NCI-H69 (cell line): Measurements from ENCODE around the gene COL6A2.
"Not testable (repeated sequence)": the region's sequence is repeated elsewhere in the genome, so short reads cannot be mapped to it uniquely, and the experiment has no call there.

ENCODE experiments used
- DNase-seq: peaks from one replicate; lab custom pipeline; 2025; lab: John Stamatoyannopoulos, UW

Gene COL6A2

DNA sequence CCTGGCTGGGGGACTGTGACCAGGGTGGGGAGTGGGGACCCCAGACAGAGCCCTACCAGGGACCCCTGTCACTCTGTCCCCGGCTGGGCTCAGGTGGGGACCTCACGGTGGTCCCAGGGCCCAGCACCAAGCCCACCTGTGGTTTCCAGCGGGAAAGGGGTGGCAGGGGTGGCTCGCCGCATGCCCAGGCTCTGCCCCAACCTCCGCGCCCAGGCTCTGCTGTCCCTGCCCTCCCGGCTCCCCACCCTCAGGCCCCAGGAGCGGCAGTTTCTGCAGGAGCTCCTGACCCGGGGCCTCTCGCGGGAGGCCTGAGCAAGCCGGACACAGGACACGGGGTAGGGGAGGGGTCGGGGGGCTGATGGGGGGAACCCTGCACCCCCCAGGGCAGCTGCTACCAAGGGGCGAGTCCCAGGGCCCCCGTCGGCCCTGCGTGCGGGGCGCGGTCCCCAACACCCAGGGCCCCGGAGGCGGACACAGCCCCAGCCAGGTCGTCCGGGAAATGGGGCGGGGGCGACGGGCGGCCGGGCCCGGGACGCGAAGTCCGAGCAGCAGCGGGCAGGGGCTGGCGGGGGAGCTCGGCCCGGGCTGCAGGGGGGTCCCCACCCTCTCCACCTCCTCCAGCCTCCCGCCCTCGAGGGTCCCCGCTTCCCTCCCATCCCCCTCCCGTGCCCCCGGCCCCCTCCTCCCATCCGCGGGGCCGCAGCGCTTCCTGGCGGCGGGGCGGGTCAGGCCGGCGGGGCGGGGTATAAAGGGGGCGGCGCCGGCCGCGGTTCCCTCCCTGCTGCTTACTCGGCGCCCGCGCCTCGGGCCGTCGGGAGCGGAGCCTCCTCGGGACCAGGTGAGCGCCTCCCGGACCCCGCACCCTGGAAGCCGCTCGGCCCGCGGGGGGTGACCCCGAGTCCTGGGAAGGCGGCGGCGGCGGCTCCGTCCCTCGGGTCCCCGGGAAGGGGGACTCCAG is at the start of gene COL6A2:
TSS of gene COL6A2 (plus strand) at position 777 of the 958 bp plus-strand sequence.
- peak; percentile 37 for DNase-seq

DNA sequence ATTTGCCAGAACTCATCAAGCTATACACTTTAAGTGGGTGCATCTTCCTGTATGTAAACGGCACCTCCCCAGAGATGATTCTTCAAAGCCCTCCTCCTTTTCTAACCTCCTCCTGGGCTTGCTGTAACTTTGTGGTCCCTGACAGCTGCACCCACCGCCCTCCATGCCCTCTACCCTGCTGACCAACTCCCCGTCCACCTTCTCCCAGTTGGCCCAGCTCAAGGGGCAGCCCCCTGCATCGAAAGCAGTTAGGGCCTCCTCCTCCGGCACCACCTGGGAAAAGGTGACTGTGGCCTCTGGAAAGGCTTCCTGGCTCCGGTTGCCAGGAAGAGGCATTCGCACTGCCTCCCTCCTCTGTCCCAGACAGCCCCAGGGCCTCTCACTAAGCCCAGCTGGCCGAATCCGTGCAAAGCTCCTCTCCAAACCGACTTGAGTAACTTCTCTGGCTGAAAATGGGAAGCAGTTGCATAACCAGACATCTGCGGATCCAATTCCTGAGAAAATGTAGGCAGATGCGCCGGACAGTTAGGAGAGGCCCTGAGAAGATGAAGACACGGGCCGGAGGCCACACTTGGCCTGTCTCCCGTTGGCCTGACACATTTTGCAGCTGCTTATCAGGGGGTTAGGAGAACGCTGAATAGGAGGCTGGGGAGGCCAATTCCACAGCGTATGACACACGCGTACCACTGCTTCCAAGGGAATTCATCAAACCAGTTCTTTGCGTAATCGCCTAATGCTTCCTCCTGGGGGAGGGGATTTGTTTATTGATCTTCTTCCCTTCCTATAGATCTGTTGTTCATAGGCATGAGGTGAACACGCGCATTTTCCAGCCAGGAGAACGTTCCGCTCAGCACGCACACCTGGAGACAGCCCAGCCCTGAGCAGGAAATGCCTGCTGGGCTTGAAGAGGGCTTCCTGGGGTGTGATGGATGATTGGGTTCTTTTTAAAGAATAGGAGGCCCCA is 48.7 kb upstream of the COL6A2 start:
- DNase-seq, result peak; percentile 60

DNA sequence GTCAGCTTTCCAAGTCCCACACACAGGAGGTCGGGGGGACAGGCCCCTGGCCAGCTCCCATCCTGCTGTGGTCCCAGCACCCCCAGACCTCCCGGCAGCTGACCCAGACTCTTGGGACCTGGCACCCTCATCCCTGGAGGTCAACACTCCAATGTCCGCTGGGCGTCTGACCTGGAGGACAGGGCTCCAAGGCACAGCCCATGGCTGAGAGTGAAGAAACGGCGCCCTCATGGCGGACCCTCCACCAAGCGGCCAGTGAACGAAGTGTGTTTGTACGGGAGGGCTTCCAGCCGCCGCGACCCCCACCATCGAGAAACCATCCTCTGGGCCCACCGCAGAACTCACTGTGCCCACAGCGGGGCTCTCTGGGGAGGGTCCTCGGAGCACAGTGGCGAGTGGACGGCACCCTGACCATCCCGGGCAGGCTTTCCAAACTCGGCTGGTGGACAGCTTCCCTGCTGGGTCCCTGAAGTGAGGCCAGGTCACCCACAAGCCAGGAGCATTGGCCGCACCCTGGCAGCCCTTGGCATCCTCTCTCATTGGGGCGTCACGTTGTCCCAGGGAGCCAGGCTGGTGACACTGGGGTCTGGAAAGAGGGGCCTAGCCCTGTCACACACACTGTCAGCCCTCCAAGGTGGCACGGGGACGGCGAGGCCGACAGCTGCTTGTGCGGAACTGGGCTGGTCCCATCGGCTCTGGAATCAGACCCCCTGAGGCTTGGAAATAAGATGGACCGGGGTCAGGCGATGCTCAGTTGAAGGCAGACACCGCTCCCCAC is 47.8 kb upstream of the COL6A2 start:
- DNase-seq, result no peak

DNA sequence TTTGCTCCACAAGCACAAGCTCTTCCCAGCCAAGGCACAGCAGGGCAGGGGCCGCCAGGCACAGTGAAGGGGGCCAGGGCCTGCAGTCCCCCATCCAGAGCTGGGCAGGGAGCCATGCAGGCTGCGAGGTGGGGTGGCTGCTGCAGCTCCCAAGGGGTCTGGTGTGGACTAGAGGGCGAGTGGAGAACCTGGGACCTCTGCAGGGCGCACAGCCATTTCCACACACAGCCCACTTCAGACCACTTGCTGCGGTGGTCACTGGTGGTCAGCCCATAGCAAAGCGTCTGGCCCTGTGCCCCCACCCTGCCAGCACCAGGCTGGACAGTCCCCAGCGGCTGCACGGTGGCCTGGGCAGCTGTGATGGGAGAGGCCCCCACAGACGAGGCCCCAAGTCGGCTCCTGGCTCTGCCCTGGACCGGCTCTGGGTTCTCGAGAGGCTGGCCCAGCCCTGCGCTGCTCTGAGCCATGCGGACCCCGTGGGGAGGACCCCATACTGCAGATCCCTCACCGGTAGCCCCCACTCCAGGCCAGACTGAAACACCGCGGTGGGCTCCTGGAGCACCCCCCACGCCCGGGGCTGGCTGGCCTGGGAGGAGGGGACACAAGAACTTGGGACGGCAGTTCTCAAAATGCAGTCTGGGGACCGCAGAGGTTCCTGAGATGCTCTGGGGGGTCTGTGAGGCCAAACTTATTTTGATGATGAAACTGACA is 47.1 kb upstream of the COL6A2 start:
- no peak for DNase-seq

DNA sequence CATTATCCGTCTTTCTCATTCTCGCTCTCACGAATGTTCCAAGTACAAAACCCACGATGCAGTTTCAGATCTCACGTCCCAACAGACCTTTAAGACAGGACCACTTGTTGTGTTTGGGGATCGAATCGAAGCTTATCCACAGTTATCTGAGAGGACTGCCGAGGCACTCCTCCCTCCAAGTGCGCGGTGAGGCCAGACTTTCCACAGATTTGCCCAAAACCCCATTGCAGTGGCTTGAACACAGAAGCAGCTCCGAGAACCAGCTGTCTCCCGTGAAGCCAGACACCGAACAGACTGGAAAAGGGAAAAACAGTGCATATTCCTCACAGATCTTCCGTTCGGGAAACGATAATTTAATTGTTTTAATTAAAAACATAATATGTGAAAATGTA is 46.5 kb upstream of the COL6A2 start:
- DNase-seq, result no peak

DNA sequence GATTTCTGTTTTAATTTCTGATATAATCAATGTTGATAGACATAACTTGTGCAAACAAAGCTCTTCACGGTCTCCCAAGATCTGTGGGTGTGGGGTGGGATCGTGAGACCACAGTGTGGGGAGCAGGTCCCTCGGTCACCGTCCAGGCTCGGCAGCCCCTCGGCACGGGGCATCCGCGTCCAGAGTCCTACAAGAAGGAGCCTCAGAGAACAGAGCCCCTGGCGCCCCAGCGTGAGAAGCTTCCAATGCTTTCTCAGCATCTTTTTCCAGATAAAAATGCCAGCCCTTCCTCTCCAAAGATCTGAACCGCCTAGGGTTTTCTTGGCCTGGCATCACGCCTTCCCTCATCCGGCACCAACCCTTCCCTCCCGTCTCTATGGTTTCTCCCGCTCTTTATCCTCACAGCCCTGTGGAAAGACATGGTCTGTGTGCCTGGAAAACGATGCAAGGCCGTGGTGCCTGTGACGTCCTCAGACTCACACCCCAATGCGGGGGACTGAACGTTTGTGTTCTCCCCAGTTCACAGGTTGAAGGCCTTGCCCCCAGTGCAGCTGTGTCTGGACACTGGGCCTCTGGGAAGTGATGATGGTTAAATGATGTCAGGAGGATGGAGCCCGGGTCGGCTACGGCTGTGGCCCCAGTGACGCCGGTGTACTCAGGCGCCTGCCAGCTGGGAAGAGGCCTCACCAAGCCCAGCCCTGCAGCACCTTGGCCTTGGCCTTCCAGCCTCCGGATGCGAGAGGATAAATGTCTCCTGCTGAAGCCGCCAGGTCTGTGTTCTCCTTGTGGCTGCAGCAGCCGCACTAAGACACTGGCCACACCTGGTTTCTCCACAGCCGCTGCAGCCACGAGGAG is 45.9 kb upstream of the COL6A2 start:
- no peak for DNase-seq

DNA sequence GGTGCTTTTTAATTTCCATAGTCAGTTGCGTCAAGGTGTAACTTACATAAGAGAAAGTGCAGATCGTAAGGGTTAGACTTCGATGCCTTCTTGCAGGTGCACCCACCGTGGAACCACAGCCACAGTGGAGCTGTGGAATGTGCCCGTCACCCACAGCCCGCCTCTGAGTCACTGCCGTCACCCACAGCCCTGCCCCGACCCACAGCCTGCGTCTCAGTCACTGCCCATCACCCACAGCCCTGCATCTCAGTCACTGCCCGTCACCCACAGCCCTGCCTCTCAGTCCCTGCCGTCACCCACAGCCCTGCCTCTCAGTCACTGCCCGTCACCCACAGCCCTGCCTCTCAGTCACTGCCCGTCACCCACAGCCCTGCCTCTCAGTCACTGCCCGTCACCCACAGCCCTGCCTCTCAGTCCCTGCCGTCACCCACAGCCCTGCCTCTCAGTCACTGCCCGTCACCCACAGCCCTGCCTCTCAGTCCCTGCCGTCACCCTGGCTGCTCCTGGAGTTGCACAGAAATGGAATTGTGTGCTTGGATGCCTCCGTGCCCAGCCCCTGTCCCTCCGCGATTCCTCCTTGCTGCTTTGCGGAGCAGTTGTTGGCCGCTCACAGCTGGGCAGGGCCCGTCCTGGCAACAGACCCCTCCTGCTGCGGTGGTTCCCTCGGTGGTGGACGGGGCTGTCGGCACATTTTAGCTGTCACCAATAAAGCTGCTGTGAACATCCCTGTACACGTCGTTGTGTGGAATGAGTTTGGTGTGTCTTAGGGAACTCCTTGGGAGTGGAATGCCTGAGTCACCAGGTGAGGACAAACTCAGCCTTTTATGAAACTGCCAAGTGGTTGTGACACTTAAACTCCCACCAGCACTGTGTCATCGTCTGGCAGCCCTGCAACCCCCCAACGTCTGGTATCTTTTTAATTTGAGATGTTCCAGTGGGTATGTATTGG is 44.9 kb upstream of the COL6A2 start:
- DNase-seq, result no peak

DNA sequence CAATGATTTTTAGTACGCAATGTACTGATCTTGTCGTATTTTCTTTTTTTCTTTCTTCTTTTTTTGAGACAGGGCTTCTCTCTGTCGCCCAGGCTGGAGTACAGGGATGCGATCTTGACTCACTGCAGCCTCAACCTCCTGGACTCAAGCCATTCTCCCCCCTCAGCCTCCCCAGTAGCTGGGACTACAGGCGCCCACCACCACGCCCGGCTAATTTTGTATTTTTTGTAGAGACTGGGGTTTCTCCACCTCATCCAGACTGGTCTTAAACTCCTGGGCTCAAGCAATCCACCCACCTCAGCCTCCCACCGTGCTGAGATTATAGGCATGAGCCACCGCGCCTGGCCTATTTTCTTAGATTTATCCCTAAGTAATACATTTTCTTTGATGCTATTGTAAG is 43.9 kb upstream of the COL6A2 start:
- DNase-seq, result no peak

DNA sequence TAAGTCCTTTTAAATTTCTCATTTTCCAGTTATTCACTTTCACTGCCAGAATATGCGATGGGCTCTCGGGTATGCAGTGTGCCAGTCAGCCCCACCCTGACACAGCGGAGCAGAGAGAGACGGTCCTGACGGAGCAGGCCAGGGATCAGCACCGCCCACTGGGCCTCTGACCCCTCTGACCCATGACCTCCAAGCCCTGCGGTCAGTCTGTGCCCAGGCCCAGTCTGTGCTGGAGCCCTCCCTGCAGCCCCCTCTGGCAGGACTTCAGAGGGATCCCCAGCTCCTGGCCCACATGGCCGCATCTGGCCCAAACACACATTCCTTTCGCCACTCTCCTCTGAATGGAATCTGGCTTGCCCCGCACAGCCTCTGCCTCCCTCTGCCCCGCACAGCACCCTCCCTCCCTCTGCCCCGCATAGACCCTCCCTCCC is 43.4 kb upstream of the COL6A2 start:
- DNase-seq, result no peak

DNA sequence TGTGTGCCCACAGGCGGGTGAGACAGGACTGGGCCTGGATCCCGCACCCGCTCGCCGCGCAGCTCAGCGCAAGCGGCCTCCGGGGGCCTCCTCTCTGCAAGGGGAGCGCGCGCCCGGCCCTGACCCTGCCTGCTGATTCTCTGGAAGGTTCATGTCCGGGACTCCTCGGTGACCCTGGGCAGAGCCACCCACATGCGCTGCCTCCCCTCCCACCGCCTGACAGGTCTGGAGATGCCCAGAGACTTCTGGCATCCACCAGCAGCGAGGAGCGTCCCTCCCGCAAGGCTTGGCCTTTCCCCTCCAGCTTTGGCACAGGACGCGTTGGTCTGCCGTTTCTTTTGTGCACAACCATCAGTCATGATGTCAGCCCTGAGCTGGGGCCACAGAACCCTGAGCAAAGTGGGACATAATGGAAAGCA is 42.0 kb upstream of the COL6A2 start:
- DNase-seq, result no peak

DNA sequence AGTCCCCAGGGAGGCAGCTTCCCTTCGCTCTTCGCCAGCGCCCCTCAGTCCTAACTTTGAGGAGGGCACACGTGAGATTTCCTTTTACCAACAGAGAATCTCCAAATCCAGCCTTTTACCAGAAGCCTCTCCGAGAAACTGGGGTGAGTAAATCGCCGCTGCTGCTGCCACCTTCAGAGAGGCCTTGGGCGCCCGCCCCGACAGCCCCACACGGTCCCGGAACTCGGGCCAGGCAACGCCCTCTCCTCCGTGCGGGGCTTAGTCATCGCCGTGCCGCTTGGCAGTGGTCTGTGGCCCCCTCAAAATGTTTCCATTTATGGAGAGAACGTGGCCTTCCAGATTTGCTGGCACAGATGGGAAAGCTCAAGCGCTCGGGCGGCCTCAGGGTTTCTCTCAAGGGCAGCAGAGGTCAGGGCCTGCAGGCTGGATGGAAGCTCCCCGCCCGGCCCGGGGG is 41.4 kb upstream of the COL6A2 start:
- no peak for DNase-seq

DNA sequence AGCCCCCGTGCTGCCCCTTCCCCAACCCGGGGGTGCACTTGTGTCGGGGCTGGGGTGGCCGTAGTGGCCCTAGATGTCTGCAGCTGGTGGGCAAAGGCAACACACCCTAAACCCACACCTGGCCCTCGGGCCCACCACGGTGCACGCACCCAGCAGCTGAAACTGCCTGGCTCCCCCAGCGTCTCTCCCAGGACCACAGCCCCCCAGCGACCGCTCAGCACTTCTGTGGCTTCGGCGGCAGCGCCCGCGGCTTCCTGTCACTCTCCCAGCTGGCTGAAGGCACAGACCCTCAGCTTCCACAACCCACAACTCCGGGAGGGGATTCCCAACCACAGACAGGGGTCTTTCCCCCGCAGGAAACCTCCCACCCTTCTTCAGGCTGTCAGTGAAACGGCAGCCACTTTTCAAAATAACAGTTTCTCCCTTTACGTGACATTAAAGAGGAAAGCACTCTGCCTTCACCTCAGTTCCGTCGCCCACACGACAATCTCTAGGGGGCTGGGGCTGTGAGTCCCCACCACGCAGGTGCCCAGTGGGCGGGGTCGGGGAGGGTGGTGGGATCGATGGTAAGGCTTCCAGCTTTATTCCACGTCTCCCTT is 40.7 kb upstream of the COL6A2 start:
- DNase-seq, result no peak

DNA sequence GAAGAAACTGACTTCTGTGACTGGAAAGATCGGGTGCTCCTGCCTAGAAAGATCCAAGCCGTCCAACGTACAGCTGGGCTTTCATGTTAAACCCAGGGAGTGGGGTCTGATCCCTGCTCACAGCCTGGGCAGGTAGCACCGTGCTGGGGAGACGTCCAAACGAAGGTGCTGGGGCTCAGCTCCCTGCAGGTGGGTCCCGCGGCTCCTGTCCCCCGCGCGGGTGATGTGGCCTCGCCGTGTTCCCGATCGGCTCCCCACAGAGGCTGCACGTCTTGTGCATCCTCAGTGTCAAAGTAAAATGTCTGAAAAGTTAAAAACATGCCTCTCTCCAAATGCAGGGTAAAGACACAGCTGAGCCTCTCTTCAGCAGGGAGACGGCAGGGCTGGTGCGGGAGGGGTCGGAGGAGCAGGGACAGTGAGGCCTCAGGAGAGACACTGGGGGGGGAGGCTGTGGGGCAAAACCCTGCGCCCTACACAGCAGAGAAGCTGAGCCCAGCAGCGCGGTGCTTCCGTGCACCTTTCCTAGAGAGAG is 40.1 kb upstream of the COL6A2 start:
- no peak for DNase-seq

DNA sequence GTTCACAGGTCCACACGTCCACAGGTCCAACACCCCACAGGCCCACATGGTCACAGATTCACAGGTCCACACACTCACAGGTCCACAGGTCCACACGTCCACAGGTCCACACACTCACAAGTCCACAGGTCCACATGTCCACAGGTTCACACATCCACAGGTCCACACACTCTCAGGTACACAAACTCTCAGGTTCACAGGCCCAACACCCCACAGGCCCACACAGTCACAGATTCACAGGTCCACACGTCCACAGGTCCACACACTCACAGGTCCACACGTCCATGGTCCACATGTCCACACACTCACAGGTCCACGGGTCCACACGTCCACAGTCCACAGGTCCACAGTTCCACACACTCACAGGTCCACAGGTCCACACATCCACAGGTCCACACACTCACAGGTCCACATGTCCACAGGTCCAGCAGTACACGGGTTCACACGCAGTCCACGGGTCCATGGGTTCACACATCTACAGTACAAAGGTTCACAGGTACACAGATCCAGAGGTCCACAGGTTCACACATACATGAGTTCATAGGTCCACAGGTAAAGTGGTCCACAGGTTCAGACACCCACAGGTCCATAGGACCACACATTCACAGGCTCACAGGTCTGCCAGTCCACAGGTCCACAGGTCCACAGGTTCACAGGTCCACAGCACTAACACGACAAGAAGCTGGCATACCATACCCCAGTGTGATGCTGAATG is 39.3 kb upstream of the COL6A2 start:
- DNase-seq, result no peak

DNA sequence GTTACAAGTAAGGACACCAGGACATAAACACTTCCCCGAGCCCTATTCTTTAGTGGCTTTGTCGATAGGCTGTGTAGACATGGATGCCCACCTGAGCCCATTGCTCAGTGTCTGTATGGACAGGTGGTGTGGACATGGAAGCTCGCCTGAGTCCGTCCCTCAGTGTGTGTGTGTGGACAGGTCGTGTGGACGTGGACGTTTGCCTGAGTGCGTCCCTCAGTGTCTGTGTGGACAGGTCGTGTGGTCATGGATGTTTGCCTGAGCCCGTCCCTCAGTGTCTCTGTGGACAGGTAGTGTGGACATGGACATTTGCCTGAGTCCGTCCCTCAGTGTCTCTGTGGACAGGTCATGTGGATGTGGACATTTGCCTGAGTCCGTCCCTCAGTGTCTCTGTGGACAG is 38.7 kb upstream of the COL6A2 start:
- no peak for DNase-seq

DNA sequence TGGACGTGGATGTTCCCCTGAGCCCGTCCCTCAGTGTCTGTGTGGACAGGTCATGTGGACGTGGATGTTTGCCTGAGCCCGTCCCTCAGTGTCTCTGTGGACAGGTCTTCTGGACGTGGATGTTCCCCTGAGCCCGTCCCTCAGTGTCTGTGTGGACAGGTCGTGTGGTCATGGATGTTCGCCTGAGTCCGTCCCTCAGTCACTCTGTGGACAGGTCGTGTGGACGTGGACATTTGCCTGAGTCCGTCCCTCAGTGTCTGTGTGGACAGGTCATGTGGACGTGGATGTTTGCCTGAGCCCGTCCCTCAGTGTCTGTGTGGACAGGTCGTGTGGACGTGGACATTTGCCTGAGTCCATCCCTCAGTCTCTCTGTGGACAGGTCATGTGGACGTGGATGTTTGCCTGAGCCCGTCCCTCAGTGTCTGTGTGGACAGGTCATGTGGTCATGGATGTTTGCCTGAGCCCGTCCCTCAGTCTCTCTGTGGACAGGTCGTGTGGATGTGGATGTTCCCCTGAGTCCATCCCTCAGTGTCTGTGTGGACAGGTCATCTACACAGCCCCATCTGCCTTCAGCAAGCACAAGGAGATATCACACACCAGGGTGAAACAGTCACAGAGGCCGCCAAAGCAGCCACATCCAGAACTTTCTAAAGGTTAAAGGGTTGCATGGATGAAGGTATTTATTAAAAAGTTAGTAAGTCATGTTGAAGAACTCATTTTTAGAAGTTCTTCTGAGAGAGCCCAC is 38.0 kb upstream of the COL6A2 start:
- not testable (repeated sequence) for DNase-seq

DNA sequence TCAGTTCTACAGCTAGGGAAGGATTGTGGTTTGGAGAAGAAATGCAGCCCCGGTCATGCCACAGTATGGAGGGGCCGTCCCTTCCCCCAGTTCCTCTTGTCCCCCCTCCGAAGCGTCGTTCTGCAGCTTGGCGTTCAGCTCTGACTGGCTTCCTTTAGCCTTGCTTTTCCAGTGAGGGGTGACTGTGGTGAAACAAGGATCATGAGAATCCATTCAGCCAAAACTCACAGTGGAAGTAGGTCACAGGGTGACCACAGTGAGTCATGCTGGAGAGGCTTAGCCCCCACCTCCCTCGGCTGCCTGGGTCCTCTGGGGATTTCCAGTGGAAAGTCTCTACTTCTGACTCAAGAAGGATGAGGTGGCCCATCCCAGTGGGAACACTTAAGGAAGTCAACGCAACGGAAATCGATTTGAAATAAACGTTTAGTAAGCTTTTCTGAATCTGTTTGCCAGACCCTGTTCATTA is 37.3 kb upstream of the COL6A2 start:
- DNase-seq, result no peak
